Transverse colon (tissue), 4 donors: ENCODE measurements around the gene WASF2.

Experiments
- EP300 ChIP-seq: sonication (generic); formaldehyde crosslinking; IDR thresholded peaks from one replicate; pipeline ENCODE4 v1.6.1; 2017; ENCODE audit warnings: antibody characterized with exemption, low read depth
- POLR2A ChIP-seq: fragments of 450-650 bp; IDR thresholded peaks from one replicate; pipeline ENCODE4 v1.6.1; 2016; ENCODE audit warnings: antibody characterized with exemption, mild to moderate bottlenecking, moderate library complexity
- POLR2AphosphoS5 ChIP-seq, 3 donors: sonication (generic); formaldehyde crosslinking; IDR thresholded peaks; one replicate each; pipeline ENCODE4 v1.6.1; 2016; ENCODE audit warnings: antibody characterized with exemption in 3 of 3
- TF ChIP-seq, protein P1 (sequence below), 5 experiments: fragments of 200-600 bp in 3 of 5; fragments of 450-650 bp in 2 of 5; sonication (generic) in 3 of 5; IDR thresholded peaks; 1 replicate in 2 of 5; 2 replicates in 3 of 5; pipeline ENCODE4 v1.5.1; 2016 to 2017; ENCODE audit warnings: antibody characterized with exemption in 5 of 5, inconsistent platforms in 3 of 5, mild to moderate bottlenecking in 2 of 5, moderate library complexity in 1 of 5

DNA sequence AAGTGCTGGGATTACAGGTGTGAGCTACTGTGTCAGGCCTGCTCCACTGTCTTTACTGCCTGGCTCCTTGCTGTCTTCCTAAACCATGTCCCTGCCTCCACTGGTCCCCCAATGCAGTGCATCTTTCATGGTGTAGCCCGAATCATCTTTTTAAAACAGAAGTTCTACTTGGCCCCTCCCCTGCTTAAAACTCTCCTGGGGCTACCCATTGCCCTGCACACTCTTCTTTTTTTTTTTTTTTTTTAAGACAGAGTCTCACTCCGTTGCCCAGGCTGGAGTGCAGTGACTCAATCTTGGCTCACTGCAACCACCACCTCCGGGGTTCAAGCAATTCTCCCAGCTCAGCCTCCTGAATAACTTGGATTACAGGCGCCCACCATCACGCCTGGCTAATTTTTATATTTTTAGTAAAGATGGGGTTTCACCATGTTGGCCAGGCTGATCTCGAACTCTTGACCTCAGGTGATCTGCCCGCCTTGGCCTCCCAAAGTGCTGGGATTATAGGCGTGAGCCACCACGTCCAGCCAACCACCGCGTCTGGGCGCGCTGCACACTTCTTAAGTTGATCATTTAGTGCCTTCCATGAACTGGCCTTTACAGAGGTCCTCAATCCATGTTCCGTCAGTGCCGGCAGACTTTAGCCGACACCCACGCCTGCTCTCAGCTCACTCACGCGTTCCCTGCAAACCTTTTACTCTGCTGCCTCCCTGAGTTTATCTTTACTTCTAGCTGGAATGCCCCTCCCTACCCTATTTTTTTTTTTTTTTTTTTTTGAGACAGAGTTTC is 117.8 kb downstream of the WASF2 start:
- TF ChIP-seq POLR2AphosphoS5 (IDR thresholded peaks at IDR 0.05): no peak
- TF ChIP-seq, protein P1, sequence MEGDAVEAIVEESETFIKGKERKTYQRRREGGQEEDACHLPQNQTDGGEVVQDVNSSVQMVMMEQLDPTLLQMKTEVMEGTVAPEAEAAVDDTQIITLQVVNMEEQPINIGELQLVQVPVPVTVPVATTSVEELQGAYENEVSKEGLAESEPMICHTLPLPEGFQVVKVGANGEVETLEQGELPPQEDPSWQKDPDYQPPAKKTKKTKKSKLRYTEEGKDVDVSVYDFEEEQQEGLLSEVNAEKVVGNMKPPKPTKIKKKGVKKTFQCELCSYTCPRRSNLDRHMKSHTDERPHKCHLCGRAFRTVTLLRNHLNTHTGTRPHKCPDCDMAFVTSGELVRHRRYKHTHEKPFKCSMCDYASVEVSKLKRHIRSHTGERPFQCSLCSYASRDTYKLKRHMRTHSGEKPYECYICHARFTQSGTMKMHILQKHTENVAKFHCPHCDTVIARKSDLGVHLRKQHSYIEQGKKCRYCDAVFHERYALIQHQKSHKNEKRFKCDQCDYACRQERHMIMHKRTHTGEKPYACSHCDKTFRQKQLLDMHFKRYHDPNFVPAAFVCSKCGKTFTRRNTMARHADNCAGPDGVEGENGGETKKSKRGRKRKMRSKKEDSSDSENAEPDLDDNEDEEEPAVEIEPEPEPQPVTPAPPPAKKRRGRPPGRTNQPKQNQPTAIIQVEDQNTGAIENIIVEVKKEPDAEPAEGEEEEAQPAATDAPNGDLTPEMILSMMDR (IDR thresholded peaks at IDR 0.05): no peak
- no peak for TF ChIP-seq POLR2A
- no peak for TF ChIP-seq EP300
